ENCODE measurements around the gene LSM7.

DNA sequence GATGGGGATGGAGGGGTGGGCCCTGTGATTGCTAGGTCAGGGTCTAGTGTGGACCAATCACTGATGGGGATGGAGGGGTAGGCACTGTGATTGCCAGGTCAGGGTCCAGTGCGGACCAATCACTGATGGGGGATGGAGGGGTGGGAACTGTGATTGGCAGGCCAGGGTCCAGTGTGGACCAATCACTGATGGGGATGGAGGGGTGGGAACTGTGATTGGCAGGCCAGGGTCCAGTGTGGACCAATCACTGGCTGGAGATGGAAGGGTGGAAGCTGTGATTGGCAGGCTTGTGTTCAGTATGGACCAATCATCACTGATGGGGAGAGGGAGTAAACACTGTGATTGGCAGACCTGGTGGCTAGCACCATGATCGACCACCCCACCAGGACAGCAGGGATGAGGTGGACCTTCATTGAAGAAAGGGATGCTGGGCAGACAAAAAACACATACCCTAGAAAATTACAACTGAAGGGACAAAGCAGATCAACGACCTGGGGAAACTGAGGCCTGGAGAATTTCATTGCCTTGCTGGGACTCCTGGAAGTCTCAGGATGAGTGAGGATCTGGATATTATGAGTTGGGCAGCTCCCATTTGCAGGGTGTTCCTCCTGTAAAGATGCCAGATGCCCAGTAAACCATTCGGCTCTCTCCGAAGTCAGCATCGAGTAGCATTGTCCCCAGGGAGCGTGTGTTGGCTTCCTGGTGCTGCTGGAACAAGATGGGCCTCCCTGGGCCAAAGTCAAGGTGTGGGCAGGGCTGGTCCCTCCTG is 47.2 kb upstream of the LSM7 start:
- TF ChIP-seq, protein P1, sequence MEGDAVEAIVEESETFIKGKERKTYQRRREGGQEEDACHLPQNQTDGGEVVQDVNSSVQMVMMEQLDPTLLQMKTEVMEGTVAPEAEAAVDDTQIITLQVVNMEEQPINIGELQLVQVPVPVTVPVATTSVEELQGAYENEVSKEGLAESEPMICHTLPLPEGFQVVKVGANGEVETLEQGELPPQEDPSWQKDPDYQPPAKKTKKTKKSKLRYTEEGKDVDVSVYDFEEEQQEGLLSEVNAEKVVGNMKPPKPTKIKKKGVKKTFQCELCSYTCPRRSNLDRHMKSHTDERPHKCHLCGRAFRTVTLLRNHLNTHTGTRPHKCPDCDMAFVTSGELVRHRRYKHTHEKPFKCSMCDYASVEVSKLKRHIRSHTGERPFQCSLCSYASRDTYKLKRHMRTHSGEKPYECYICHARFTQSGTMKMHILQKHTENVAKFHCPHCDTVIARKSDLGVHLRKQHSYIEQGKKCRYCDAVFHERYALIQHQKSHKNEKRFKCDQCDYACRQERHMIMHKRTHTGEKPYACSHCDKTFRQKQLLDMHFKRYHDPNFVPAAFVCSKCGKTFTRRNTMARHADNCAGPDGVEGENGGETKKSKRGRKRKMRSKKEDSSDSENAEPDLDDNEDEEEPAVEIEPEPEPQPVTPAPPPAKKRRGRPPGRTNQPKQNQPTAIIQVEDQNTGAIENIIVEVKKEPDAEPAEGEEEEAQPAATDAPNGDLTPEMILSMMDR (IDR thresholded peaks at IDR 0.05) = no peak
- no peak for TF ChIP-seq EP300 (IDR thresholded peaks at IDR 0.05)
